GM12878 (cell line): ENCODE results near the gene NAV2. TPM values are rescaled to one million over a fixed set of nuclear protein-coding genes. Genes with fewer than 3 reads are reported as not detected.

Source experiments
- ATAC-seq: fragments of 200-7000 bp; cut with Tn5 transposase; 3 replicates; pipeline ENCODE4 v1.9.1; 2020; ENCODE audit warnings: mild to moderate bottlenecking, moderate library complexity
- BruUV-seq: library from RNA; stranded (reverse); fragments of 400-500 nt; replicated peaks from 2 replicates; lab custom pipeline; 2021; lab: Mats Ljungman, UMichigan
- CTCF ChIA-PET: fragments of 300-600 bp; sonication (Branson Sonifier 250); formaldehyde crosslinking; extraction: SDS; loops from one replicate; lab custom pipeline; 2021; ENCODE audit warnings: inconsistent platforms; lab: Yijun Ruan, JAX
- POLR2A ChIA-PET: fragments of 350-600 bp; formaldehyde crosslinking; extraction: SDS; loops from one replicate; lab custom pipeline; 2021; ENCODE audit warnings: inconsistent platforms; lab: Charles Lee
- RAD21 ChIA-PET: fragments of 300-600 bp; sonication (Branson Sonifier 250); formaldehyde crosslinking; loops from one replicate; lab custom pipeline; 2023; ENCODE audit warnings: antibody characterized with exemption; ENCODE audit not compliant: unreplicated experiment; lab: Charles Lee
- SMC1A ChIA-PET: fragments of 300-600 bp; sonication (Branson Sonifier 250); formaldehyde crosslinking; loops from one replicate; lab custom pipeline; 2023; ENCODE audit not compliant: unreplicated experiment, uncharacterized antibody; lab: Charles Lee
- DNase-seq: peaks from one replicate; pipeline ENCODE4 v3.0.0-alpha.2; 2011; ENCODE audit warnings: low read depth, low spot score
- FAIRE-seq: peaks from 3 replicates; lab custom pipeline; 2011; peaks lifted over from hg19 to GRCh38; lab: Jason Lieb, UNC
- H2AFZ ChIP-seq: 2 replicates; pipeline ENCODE4 v1.6.0; 2011; ENCODE audit warnings: low read depth, low read length, control low read depth; ENCODE audit not compliant: control insufficient read depth
- H3K27ac ChIP-seq: 2 replicates; pipeline ENCODE4 v1.5.1; 2011; ENCODE audit warnings: control low read depth; ENCODE audit not compliant: control insufficient read depth, insufficient read depth
- H3K27me3 ChIP-seq, 2 experiments: replicated peaks in 1 of 2; 2 replicates each; pipeline versions ENCODE4 v1.6.0 to v1.6.1; 2011; ENCODE audit warnings: low read length in 1 of 2; ENCODE audit not compliant: control insufficient read depth in 2 of 2, insufficient read depth in 2 of 2
- H3K36me3 ChIP-seq, 2 experiments: 2 replicates each; pipeline ENCODE4 v1.5.1; 2011; ENCODE audit warnings: low read length in 1 of 2; ENCODE audit not compliant: control insufficient read depth in 2 of 2, insufficient read depth in 2 of 2
- H3K4me1 ChIP-seq: 2 replicates; pipeline ENCODE4 v1.6.1; 2011; ENCODE audit warnings: mild to moderate bottlenecking, low read length, moderate library complexity, mixed read lengths; ENCODE audit not compliant: control insufficient read depth, insufficient read depth
- H3K4me2 ChIP-seq: 2 replicates; pipeline ENCODE4 v1.6.0; 2011; ENCODE audit warnings: control low read depth; ENCODE audit not compliant: control insufficient read depth, insufficient read depth
- H3K4me3 ChIP-seq: fragments of 200-600 bp; sonication (generic); 2 replicates; pipeline ENCODE4 v1.5.1; 2016
- H3K79me2 ChIP-seq: 2 replicates; pipeline ENCODE4 v1.6.0; 2011; ENCODE audit warnings: low read length; ENCODE audit not compliant: control insufficient read depth, insufficient read depth
- H3K9ac ChIP-seq: 2 replicates; pipeline ENCODE4 v1.8.0; 2011; ENCODE audit warnings: low read length, control low read depth, mixed read lengths; ENCODE audit not compliant: control insufficient read depth, insufficient read depth
- H3K9me3 ChIP-seq: replicated peaks from 3 replicates; pipeline ENCODE4 v1.5.1; 2011; ENCODE audit warnings: mild to moderate bottlenecking, low read length; ENCODE audit not compliant: control insufficient read depth, insufficient read depth
- H4K20me1 ChIP-seq: 2 replicates; pipeline ENCODE4 v1.6.0; 2011; ENCODE audit not compliant: control insufficient read depth, insufficient read depth
- CHD1 ChIP-seq: IDR thresholded peaks from 2 replicates; pipeline ENCODE4 v1.6.1; 2012; ENCODE audit warnings: low read depth, low read length, improper control_type of control experiment
- FOS ChIP-seq: IDR thresholded peaks from 3 replicates; pipeline ENCODE4 v1.6.1; 2011; ENCODE audit warnings: borderline replicate concordance; ENCODE audit not compliant: insufficient read length; ENCODE audit errors: extremely low read depth
- KAT2A ChIP-seq: conservative IDR thresholded peaks from 2 replicates; pipeline ENCODE4 v1.6.1; 2011; ENCODE audit warnings: low read depth, low read length; ENCODE audit not compliant: control insufficient read depth
- NFYA ChIP-seq: IDR thresholded peaks from 2 replicates; pipeline ENCODE4 v1.6.1; 2011; ENCODE audit warnings: low read depth, mild to moderate bottlenecking, low read length, improper control_type of control experiment, borderline replicate concordance
- NFYB ChIP-seq: IDR thresholded peaks from 2 replicates; pipeline ENCODE4 v1.6.1; 2011; ENCODE audit warnings: low read depth, mild to moderate bottlenecking, low read length, improper control_type of control experiment, moderate library complexity; ENCODE audit not compliant: insufficient read depth
- WGBS: methylation state at CpG from one replicate; pipeline ENCODE4 v1.1.6; 2016; ENCODE audit warnings: low lambda C conversion rate; ENCODE audit not compliant: insufficient replicate concordance, insufficient coverage; ENCODE audit errors: missing lambda C conversion rate; 5-methylcytosine and 5-hydroxymethylcytosine counted together
- in situ Hi-C: fragments of 300-500 bp; cut with MboI; formaldehyde crosslinking; loops from 9 replicates; pipeline ENCODE4 v1.14.3; 2018; ENCODE audit warnings: mixed read lengths
- intact Hi-C: fragments of 100-400 bp; cut with micrococcal nuclease; formaldehyde crosslinking; loops from one replicate; pipeline ENCODE4 v1.14.2; 2022; ENCODE audit not compliant: unreplicated experiment
- polyA plus RNA-seq, 11 experiments: library from polyadenylated mRNA; depleted of rRNA in 4 of 11; unstranded in 6 of 11; stranded (reverse) in 5 of 11; fragments of >200 nt; fragmentation: Nextera tagmentation in 4 of 11; fragmentation: Illumina TruSeq in 1 of 11; extraction: Ambion mirVana in 4 of 11; extraction: Trizol in 1 of 11; gene quantifications; 1 replicate in 1 of 11; 2 replicates in 10 of 11; pipeline versions ENCODE4 v1.2.1 to v1.2.3, GENCODE V29; 2011 to 2016; ENCODE audit warnings: inconsistent platforms in 2 of 11, missing spikeins in 2 of 11, low read depth in 1 of 11
- total RNA-seq, 4 experiments: library from RNA; depleted of rRNA in 3 of 4; stranded (reverse); fragments of >200 nt in 3 of 4; fragmentation: Illumina TruSeq in 1 of 4; extraction: Trizol in 1 of 4; gene quantifications; 2 replicates each; pipeline versions ENCODE4 v1.2.1 to v1.2.3, GENCODE V29; 2013 to 2021
- TF ChIP-seq, protein P1 (sequence below): IDR thresholded peaks from 2 replicates; pipeline ENCODE4 v1.6.1; 2012; ENCODE audit warnings: low read depth, low read length, improper control_type of control experiment

Gene NAV2
- total and polyA plus RNA-seq, 10 of the 15 experiments (the other 5 are each of a cell fraction or from before 2014, with no cell fraction given) = 0.35 to 6.1 (median 1.1) TPM

- BruUV-seq = no TSS peak
- in situ Hi-C loops (no loop called here), intact Hi-C loops (no loop called here)
- DNase-seq (no peak), ATAC-seq (no peak), FAIRE-seq (no peak)
- ChIA-PET POLR2A (no interaction called here), RAD21 (no interaction called here), SMC1A (interaction anchor here (1.0 to 1.2 kb wide), 2 partner anchors 11 to 13 kb away, joined by 3 to 5 read pairs; no protein-coding TSS in a partner anchor), CTCF (interaction anchor here (1.5 kb wide), 1 partner anchor 44 kb away, joined by 3 read pairs; no protein-coding TSS in a partner anchor)
- TF ChIP-seq, protein P1, sequence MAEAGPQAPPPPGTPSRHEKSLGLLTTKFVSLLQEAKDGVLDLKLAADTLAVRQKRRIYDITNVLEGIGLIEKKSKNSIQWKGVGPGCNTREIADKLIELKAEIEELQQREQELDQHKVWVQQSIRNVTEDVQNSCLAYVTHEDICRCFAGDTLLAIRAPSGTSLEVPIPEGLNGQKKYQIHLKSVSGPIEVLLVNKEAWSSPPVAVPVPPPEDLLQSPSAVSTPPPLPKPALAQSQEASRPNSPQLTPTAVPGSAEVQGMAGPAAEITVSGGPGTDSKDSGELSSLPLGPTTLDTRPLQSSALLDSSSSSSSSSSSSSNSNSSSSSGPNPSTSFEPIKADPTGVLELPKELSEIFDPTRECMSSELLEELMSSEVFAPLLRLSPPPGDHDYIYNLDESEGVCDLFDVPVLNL = no peak
- no peak for TF ChIP-seq FOS
- no peaks in the 10 kb centered on the region for H3K36me3 ChIP-seq
- no peaks in the 10 kb centered on the region for H3K9me3 ChIP-seq
- no peaks in the 10 kb centered on the region; a peak in 1 of 4 replicates for H3K27me3 ChIP-seq
- no peaks in the 10 kb centered on the region for H4K20me1 ChIP-seq
- H2AFZ ChIP-seq = no peak overlapping the region
- H3K27ac ChIP-seq = no peak overlapping the region
- no peak overlapping the region for H3K9ac ChIP-seq
- H3K4me3 ChIP-seq = no peak overlapping the region
- H3K4me1 ChIP-seq = no peaks in the 10 kb centered on the region
- no peak overlapping the region for H3K4me2 ChIP-seq
- 61% methylated on average over 3 of the region's 3 CpGs for WGBS
- H3K79me2 ChIP-seq = no peaks in the 10 kb centered on the region
These were observed 282.0 kb downstream of the NAV2 start for GRCh38 chr11:19994672-19995071.

GRCh38 chr11:19995145-19995544, 282.5 kb downstream of the NAV2 start:
- Histone ChIP-seq H3K27me3 (no peaks in the 10 kb centered on the region; a peak in 1 of 4 replicates), H2AFZ (no peak overlapping the region), H3K9ac (no peak overlapping the region), H4K20me1 (no peaks in the 10 kb centered on the region), H3K4me2 (no peak overlapping the region), H3K9me3 (no peaks in the 10 kb centered on the region), H3K4me1 (no peaks in the 10 kb centered on the region), H3K27ac (no peak overlapping the region), H3K4me3 (no peak overlapping the region), H3K36me3 (no peaks in the 10 kb centered on the region), H3K79me2 (no peaks in the 10 kb centered on the region)
- RAD21 ChIA-PET = no interaction called here
- TF ChIP-seq CHD1 (no peak), KAT2A (no peak), NFYB (no peak), NFYA (no peak)
- WGBS = 34% methylated on average over 4 of the region's 4 CpGs
- no TSS peak for BruUV-seq
- SMC1A ChIA-PET = interaction anchor here (1.0 to 1.2 kb wide), 3 partner anchors 11 to 15 kb away, joined by 3 to 5 read pairs (median 3); no protein-coding TSS in a partner anchor
- ATAC-seq = no peak
- CTCF ChIA-PET = interaction anchor here (1.5 kb wide), 1 partner anchor 45 kb away, joined by 3 read pairs; no protein-coding TSS in a partner anchor
- DNase-seq = no peak
- FAIRE-seq = no peak
- intact Hi-C loops (no loop called here), in situ Hi-C loops (no loop called here)
- POLR2A ChIA-PET = no interaction called here
